ENCODE data around the gene EHBP1L1.

The EHBP1L1 gene

DNA sequence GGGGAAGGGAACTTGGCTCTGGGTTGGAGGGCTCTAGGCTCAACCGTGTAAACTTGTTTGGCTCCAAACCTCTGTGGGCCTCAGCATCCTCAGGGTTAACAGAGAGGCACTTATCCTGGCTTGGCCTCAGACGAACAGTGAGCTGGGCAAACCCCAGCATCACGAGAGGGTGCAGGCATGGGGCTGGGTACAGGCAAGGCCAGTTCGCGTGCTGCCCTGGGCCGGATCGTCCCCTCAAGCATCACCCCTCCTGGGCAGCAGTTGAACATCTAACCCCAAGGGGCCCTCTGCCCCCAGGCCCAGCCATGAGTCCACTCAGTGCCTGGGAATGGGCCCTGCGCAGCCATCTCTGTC, 1.9 kb downstream of the EHBP1L1 start:
- DNase-seq (ENCODE audit: low read depth in 2 of 2): no peak

DNA sequence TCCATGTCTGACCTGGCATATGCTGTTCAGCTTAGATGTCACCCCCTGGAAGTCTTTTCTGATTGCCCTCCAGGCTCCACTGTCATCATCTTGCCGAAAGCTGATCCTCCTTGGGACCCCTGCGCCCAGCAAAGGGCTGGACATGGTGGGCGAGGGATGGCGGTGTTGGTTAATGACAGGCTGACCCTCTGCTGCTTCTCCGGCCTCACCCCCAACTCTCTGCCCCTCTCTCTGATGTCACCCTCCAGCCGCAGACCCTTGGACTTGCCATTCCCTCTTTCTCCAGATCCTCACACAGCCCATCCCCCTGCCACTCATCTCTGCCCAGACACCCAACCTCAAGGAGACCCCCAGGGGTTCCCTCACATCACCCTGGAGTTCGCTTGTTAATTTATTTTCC, 2.3 kb downstream of the EHBP1L1 start:
- no peak for DNase-seq (ENCODE audit: low read depth in 2 of 2)

DNA sequence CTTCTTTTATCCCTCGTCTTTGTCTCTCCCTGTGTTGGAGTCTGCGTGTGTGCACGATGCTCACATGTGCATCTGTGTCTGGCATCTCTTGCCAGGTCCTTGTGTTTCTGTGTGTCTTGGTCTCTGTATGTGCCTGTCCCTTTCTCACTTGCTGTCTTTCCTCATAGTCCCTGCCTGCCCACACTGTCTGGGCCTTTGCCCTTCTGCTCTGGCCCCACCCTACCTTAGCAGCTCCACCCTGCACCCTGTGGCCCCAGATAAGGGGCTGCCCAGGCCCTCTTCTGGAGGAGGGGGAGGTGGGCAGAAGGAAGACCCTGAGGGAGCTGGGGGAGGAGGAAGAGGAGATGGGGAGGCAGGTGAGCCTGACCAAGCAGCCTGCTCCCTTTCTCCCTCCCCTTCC, 2.8 kb downstream of the EHBP1L1 start:
- DNase-seq (ENCODE audit: low read depth in 2 of 2): no peak

DNA sequence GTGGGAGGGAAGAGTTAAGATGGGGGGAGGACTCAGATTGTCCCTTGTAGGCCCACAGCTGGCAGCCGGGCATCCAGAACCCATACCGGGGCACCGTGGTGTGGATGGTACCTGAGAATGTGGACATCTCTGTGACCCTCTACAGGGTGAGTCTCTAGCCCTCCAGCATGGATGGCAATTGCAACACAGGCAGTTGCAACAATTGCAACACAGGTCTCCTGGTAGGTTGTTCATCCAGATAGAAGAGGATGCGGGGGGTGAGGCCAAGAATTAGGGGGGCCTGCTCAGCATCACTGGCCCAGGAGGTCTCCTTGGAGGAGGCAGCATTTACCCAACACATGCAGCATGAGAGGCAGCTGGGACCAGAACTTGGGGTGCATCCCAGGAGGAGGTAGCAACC, 3.4 kb downstream of the EHBP1L1 start:
- DNase-seq (ENCODE audit: low read depth in 2 of 2): no peak

DNA sequence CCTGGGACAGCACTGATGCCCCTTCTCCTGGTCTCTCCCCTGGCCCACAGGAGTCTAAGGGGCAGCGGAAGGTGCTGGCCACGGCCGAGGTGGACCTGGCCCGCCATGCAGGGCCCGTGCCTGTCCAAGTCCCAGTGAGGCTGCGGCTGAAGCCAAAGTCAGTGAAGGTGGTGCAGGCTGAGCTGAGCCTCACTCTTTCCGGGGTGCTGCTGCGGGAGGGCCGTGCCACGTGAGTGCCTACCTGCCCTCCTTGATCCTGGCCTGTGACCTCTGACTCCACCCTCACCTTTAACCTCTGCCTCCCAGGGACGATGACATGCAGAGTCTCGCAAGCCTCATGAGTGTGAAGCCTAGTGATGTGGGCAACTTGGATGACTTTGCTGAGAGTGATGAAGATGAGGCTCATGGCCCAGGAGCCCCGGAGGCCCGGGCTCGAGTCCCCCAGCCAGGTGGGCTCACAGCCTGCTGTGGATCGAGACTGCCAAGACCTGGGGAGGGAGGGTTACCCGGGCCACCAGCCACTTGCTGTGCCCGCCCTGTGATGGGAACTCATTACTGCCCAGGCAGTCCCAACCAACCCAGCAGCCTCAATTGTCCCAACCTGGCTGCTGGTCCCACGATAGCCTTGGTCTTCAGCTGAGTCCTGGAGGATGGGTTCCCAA, 4.3 kb downstream of the EHBP1L1 start:
- DNase-seq (ENCODE audit: low read depth in 2 of 2): no peak

DNA sequence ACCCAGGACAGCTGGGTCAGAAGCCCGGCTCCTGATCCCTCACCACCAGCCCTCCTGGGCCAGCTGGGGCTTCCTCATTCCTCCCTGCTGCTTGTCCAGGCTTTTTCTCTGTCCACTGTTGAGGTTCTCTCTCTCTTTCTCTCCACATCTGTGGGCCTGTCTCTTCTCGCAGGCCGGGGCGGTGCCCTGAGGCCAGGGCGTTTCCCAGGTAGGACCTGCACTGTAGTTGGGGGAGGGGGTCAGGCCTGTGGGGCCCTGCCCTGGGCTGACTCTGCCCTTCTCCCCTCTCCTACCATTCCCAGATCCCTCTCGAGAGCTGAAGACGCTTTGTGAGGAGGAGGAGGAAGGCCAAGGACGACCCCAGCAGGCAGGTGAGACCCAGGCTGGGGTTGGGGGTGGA, 4.9 kb downstream of the EHBP1L1 start:
- no peak for DNase-seq (ENCODE audit: low read depth in 2 of 2)

DNA sequence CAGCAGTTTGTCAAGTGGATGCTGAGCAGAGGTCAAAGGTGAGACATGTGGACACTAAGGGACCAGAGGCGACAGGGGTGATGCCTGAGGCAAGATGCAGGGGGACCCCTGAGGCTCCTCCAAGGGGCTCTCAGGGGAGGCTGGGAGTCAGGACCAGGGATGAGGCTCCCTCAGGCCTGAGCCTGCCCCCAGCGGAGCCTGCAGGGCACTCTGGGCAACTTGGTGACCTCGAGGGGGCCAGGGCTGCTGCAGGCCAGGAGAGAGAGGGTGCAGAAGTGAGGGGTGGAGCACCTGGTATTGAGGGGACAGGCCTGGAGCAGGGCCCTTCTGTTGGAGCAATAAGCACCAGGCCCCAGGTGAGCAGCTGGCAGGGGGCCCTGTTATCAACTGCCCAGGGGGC, 6.1 kb downstream of the EHBP1L1 start:
- DNase-seq (ENCODE audit: low read depth in 2 of 2): no peak

DNA sequence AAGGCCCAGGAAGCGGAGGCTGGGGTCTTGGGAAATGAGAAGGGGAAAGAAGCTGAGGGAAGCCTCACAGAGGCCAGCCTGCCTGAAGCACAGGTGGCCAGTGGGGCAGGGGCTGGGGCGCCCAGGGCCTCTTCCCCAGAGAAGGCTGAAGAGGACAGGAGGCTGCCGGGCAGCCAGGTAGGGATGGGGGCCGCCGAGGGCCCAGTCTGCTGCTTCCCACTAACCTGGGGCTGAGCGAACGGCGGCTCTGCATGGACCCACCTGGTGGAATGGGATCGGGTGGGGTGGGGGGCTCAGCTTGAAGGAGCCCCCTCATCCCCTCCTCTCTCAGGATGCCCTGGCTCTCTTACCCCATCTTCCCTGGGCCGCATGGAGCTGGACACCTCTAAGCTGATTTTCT, 7.7 kb downstream of the EHBP1L1 start:
- DNase-seq (ENCODE audit: low read depth in 2 of 2): no peak

DNA sequence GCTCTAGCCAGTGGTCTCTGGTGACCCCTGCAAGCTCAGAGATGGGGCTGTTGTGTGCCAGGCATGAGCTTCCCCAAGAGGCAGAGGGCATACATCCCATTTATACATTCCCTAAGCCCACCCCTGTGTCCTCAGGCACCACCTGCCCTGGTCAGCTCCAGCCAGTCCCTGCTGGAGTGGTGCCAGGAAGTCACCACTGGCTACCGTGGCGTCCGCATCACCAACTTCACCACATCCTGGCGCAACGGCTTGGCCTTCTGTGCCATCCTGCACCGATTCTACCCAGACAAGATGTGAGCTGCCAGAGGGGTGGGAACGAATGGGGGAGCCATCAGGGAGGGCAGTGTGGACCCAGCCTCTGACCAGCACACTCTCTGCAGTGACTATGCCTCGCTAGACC, 8.3 kb downstream of the EHBP1L1 start:
- DNase-seq (ENCODE audit: low read depth in 2 of 2): no peak

DNA sequence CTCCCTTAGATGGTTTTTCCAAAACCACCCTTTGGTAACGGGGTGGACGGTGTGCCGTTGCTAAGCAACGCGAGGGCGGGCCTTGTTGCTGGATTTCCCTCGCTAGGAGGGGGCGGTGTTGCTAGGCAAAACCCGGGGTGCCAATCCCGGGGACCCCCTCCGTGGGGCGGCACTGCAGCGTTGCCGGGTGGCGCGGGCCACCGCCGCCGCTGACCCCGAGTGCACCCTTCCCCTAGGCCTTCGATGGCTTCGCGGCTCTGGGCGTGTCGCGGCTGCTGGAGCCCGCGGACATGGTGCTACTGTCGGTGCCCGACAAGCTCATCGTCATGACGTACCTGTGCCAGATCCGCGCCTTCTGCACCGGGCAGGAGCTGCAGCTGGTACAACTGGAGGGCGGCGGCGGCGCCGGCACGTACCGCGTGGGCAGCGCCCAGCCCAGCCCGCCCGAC, 8.9 kb downstream of the EHBP1L1 start:
- no peak for DNase-seq (ENCODE audit: low read depth in 2 of 2)

DNA sequence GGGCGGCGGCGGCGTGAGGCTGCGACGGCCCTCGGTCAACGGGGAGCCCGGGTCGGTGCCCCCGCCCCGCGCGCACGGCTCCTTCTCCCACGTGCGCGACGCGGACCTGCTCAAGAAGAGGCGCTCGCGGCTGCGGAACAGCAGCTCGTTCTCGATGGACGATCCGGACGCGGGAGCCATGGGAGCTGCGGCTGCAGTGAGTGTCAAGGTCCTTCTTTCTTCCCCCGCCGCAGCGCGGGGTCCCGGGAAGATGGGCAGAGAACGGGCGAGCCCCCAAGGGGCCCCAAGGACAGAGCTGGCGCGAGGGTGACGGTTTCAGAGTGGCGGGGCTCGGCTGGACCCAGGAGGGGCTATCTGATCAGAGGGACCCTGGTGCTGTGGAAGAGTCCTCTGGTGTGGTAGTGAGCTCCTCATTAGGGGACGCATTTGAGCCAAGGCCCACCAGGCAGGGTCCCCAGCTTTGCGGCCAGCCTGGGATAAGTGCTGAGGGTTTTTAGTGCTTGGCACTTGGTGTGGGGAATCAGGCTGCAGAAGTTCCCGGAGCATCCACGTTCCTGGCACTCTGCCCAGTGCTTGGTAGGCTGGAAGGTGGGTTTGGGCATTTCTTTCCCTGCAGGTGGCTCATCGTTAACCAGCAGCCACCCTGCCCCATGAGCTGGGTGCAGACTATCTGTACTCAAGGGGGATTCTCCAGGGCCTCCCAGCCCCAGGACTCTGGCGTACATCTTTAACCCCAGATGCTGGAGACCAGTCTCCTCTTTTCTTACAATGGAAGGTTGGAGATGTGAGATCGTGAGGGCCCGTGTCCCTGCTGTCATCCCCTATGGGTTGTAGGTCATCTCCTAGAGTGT, 9.8 kb downstream of the EHBP1L1 start:
- no peak for DNase-seq (ENCODE audit: low read depth in 2 of 2)

DNA sequence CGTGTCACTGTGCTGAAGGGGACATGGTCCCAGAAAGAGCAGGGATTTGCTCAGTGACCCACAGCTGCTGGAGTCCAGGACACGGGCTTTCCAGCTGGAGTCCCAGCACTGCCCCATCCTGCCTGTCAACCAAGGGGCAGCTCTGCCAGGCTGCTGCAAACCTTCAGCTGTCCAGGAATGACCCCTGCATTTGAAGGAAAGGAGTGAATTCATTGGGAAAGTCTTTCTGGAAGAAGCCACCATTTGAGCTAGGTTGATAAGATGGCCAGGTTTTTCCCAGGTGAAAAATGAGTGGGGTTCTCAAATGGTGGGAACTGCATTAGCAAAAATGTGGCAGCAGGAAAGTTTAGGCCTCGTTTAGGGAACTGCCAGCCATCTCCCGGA, 10.4 kb downstream of the EHBP1L1 start:
- DNase-seq (ENCODE audit: low read depth in 2 of 2): no peak

DNA sequence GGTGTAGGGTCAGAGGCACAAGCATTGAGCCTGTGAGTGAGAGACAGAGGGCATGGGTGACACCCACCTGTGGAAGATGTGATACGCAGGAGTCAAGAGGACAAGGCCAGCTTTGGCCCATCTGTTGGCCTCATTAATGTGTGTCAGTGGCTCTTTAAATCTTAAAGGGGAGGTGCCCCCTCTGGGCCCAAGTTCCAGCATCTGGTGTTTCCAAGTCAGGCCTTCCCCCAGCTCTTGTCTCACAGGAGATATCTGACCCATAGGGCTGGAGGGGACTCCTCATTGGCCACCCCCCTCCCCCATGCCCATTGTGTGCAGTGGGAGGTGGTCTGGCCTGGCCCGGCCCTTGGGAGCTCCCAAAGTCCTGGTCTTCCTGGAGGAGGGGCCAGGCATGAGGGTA, 10.8 kb downstream of the EHBP1L1 start:
- DNase-seq (ENCODE audit: low read depth in 2 of 2): no peak

DNA sequence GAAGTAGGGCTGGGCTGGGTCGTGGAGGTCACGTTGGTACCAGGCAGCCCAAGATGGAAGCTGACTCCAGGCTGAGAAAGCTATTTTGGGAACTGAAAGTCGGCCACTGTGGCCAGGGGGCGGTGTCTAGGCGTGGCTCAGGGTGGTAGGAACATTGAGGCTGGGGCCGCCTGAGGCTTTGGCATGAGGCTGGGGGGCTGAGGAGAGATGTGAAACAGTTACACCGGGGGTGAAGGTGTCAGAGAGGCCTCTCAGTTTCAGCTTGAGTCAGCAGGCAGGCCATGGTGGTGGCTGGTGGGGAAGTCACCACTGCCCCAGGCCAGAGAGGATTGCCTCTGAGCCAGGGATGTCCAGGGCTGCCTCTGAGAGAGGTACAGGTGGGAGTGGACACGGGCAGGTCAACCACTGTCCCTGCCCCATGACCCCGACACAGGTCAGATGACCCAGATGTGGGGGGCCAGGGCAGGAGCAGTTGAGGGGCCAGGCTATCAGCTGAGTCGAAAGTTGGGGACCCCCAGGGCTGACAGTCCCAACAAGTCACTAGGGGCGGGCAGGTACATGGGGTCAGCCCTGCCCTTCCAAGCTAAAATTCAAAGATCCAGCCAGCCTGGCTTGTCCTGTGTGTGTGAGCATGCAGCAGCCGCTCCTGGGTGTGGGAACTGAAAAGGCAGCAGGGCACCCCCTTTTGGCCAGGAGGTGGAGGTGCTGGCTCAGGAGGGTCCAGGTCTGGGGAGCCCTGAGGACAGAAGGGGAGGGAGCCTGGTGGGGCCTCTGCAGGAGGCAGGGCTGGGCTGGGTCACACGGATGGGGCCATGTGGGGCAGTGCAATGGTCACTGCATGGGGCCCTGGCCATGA, 12.6 kb downstream of the EHBP1L1 start:
- peak; percentile 37 to 67 for DNase-seq (ENCODE audit: low read depth in 2 of 2)

DNA sequence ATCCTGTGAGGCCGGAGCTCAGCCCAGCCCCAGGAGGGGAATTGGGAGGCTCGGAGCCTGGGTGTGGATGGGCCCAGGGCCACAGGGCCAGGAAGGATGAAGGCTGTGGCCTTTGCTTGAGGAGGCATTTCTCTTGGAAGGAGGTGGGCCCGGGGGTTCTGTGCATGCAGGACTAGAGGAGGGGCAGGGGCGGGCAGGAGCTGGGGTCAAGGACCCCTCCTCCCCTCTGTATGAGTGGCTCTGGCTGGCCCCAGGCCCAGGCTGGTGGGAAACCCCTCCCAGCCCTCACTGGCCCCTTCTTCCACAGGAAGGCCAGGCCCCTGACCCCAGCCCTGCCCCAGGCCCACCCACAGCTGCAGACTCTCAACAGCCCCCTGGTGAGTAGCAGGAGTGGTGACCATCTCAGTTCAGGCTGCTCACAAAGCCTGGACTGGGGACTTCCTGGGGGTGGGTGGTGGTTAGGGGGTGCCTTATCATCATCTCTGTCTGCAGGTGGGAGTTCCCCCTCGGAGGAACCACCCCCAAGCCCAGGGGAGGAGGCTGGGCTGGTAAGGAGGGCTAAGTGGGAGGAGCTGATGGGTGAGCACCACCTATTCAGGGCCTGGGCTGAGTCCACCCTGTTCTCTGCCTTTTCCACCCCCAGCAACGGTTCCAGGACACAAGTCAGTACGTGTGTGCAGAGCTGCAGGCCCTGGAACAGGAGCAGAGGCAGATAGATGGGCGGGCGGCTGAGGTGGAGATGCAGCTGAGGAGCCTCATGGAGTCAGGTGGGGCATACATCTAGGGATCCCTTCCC, 13.8 kb downstream of the EHBP1L1 start:
- no peak for DNase-seq (ENCODE audit: low read depth in 2 of 2)

DNA sequence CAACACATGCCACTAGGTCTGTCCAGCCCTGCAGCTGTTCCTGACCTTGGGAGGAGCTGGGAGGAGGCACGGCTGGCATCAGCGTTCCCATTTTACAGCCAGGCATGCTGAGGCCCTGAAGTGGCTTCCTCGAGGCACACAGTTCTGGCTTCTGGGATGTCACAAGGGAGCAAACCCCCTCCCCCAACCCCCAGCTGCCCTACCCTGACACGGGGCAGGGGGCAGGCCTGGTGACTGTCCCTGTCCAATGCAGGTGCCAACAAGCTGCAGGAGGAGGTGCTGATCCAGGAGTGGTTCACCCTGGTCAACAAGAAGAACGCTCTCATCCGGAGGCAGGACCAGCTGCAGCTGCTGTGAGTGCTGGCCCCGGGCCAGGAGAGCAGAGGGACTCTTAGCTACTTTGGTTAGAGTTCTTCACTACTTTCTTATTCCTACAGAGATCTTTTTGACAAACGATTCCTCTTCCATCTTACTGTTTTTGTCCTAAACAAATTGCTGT, 14.4 kb downstream of the EHBP1L1 start:
- no peak for DNase-seq (ENCODE audit: low read depth in 2 of 2)

DNA sequence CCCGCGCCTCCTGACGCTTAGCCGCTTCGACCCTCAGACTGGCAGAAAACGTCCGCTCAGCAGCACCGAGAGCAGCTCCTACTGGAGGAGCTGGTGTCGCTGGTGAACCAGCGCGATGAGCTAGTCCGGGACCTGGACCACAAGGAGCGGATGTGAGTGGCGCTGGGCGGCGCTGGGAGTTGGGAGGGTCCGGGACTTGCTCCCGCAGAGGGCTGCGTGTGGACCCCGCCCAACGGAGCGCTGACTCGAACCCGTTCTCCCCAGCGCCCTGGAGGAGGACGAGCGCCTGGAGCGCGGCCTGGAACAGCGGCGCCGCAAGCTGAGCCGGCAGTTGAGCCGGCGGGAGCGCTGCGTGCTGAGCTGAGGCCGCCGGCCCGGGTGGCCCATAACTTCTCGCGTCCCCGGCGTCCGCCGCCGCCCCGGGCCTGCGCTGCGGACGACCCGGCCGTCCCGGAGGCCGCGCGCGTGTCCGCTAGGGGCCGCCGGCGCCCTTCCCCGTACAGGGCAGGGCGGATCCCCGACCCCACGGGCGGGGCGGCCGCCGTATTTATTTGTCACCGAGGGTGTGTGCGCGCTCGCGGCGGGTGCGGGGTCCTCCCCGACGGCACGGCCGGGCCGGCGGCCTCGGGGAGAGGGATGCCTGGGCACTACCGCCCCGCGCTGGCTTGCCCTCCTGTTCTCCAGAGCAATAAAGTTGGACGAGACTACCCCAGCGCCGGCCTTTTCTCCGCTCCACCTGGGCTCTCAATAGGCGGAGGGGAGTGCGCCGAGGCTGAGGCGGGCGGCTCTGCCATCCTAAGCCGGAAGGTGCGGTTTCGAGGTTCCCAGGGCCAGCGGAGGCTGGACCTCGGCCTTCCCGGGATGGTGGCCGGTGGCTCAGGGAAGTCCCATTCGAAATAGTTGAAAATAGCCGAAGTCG, 16.3 kb downstream of the EHBP1L1 start:
- no peak for DNase-seq (ENCODE audit: low read depth in 2 of 2)

DNA sequence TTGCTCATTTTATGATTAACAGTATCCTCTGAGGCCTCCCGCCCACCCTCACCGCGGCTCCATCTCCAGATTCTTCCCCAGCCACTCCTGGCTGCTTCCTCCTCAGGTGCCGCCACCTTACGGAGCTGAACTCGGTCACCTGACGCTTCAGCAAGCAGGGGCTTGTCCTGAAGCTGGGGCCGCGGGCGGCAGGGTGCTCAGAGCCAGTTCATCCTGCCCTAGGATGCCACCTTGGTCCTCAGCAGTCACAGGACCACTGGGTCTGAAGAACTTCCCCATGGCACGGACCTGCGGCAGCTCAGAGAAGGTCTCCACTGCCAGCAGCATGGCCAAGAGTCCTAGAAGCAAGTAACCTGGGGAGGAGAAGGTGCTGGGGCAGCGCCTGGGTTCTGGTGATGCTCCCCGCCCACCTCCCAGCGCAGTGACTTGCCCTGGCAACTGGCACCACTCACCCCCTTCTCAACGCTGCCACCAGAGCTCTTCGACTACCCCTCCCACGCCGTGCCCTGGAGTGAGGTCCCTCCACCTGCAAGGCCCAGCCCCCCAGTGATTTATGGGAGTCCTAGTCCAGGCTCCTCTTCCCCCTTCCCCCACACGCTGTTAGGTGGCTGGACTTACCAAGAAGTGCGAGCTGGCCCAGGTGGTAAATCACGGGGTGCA, 17.1 kb downstream of the EHBP1L1 start:
- DNase-seq (ENCODE audit: low read depth in 2 of 2): no peak

DNA sequence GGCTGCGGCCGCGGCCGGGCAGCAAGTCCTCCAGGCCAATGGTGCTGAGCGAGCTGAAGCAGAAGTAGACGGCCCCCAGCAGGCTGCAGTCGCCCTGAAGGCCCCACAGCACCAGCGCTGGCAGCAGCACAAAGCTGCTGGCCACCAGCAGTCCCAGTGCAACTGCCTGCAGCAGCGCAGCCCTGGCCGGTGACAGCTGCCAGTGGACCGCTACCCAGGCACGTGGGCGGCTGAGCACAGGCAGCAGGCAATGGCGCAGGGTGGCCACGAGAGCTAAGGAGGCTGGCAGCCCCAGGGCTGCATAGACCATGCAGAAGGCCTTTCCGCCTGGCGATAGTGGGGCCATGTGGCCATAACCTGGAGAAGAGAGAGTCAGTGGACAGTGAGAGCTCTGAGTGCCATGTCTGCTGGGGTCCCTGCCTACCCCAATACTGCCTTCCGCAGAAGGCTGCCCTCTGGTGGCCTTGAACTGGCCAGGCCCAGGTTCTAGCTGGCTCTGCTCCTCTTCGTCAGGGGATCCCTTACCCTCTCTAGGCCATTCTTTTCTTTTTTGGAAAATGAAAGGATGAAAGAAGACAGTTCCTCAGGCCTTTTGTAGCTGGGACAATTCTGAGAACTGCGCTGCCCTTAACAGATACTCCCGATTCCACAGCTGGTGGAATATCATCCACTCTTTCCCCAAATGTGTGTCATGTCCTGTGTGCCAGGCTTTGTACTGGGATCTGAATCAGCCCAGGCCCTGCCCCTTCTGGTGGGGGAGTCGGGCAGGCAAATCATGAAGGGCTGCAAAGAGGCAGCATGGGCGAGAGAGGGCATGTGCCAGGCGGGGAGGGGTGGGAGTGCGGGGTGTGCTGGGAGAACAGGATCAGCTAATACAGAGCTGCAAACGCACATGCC, 17.9 kb downstream of the EHBP1L1 start:
- DNase-seq (ENCODE audit: low read depth in 2 of 2): no peak

Measured in stimulated activated CD4-positive, alpha-beta T cell treated with anti-CD3 and anti-CD28 coated beads, Interleukin-1b, Interleukin-23, amount 100 ng/mL, for 4 hours (primary cell).